GM18505 (cell line): Measurements from ENCODE around the gene SNCB.
A peak's percentile ranks its signal among the peaks of the same experiment; 100 is the strongest.

Experiments used
- ATAC-seq: cut with Tn5 transposase; IDR thresholded peaks from one replicate; pipeline ENCODE4 v1.9.1; 2021; ENCODE audit not compliant: unreplicated experiment
- POLR2A ChIP-seq: IDR thresholded peaks from 4 replicates; pipeline ENCODE4 v1.6.1; 2011; ENCODE audit warnings: borderline replicate concordance; ENCODE audit not compliant: insufficient read depth, insufficient read length; ENCODE audit errors: extremely low read depth

SNCB gene

DNA sequence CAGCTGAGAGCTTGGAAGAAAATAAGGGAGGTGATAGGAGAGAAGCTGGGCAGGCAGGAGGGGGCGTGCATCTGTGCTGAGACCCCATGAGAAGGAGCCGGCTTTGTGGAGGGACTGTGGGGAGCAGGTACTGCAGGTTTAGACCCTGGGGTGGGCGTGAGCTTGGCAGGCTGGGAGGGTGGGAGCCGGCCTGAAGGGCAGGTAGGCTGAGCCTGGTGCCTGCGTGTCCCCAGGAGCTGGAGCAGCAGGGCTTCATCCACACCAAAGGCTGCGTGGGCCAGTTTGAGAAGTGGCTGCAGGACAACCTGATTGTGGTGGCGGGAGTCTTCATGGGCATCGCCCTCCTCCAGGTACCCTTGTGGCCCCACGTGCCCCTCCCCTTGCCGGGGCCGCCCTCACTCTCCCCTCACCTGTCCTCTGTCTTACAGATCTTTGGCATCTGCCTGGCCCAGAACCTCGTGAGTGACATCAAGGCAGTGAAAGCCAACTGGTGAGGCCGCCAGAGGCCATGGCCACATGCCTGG, 26.2 kb upstream of the SNCB start:
- no peak for ATAC-seq
- TF ChIP-seq POLR2A = no peak

GRCh38 chr5:176654856-176655255, 24.5 kb upstream of the SNCB start:
- TF ChIP-seq POLR2A = no peak
- no peak for ATAC-seq

- TF ChIP-seq POLR2A = no peak
- no peak for ATAC-seq
These were observed 23.4 kb upstream of the SNCB start for GRCh38 chr5:176653401-176654385.

DNA sequence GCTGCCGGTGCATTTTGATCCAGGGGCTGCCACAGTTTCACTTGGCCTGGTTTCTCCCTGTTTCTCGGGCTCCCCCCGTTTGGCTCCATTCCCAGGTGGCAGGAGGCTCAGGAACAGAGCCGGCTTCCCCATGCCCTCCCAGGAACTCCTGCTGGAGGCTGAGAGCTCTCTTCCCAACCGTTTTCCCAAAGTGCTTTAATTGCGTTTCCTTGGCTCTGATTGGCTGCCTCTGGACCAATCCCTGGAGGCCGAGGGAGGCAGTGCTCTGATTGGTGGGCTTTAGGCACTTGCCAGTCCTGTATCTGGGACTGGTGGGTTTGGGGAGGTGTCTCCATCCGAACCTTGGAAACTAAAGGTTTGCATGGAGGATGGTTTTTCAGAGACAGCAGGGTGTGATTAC, 21.8 kb upstream of the SNCB start:
- ATAC-seq = no peak
- no peak for TF ChIP-seq POLR2A

- no peak for ATAC-seq
- TF ChIP-seq POLR2A = no peak
These were observed 21.2 kb upstream of the SNCB start for GRCh38 chr5:176651472-176651980.

- no peak for TF ChIP-seq POLR2A
- ATAC-seq = no peak
These were observed 20.1 kb upstream of the SNCB start for GRCh38 chr5:176650354-176650884.

DNA sequence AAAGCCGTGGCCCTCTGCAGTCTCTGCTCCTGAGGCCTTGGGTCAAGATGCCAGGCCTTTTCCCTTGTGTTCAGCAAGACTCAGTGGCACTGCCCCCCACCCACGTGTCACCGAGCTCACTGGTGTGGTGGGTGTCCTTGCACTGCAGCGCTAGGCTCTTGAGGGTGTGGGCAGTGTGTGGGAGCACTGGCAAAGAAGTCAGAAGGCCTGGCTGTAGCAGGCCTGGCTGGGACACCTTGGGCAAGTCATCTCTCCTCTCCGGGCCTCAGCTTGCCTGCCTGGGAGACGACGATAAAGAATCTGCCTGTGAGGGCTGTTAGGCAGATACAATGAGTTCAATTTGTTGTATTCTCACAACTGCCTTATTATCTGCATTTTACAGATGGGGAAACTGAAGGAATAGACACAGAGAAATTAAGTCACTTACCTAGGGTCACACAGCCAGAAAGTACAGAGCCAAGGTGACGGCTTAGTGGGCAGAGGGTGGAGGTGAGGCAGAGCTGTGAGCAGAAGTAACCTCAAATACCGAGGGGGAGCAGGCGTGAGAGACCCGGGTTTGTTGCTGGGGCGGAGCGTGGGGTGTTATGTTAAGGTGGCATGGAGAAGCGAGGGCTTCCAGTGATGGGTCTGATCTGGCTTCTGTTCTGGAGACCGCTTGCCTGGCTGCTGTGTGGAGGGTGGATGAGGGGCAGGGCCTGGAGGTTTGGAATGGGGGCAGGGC, 18.3 kb upstream of the SNCB start:
- no peak for ATAC-seq
- no peak for TF ChIP-seq POLR2A

DNA sequence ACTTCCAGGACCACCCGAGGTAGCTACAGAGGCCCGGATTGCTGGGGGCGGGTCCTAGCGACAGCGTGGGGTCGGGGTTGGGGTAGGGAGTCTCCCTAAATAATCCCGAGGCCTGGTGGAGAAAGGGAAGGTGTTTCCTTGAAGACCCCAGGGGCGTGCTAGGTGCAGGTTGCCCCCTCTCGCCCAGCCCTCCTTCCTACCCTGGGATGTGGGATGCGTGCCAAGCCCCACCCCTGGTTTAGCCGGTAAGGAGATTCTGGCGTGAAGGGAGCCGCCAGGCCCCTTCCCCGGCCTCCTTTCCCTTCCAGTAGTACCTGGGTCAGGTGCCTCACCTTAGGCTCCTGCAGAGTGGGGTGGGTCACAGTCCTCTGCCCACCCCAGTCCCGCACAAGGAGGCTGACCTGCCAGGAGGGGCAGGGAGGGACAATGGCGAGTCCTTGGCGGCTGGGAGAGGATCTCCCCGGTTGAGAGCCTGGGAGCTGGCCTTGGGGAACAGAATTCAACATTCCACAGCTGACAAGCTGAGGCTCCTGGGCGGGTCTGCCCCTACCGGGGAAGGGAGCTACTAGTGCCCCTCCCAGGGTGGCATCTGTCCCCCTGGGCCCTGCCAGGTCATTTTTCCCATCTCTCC, 17.6 kb upstream of the SNCB start:
- ATAC-seq = no peak
- no peak for TF ChIP-seq POLR2A

DNA sequence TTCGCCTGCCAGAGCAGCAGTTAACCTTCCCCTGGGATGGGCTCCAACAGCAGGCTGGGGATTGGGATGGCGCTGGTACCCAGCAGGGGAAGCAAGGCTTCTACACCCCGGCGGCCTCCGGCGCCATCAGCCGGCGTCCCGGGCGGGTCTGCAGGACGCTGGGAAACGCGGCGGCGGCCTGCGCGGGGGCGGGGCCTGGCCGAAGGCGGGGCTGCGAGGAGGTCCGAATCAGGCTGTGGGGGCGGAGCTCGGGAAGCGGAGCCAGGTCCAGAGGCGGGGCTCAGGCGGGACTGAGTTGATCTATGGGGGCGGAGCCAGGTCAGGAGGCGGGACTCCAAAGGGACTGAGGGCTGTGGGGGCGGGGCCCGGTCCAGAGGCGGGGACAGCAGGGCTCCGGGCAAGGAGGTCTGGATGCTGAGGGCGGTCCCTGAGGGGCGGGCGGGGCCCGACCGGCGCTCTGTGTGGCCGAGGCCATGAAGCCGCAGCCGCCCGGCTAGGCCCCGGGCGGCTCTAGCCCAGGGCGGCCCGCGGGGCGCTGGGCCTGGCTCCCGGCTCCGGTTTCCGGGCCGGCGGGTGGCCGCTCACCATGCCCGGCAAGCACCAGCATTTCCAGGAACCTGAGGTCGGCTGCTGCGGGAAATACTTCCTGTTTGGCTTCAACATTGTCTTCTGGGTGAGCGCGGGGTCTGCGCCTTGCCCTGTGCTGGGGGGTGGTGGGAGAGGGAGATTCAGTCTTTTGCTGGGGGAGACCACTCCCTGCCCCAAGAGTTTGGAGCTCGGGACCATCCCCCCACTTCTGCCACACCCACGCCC, 16.9 kb upstream of the SNCB start, which contains the start of gene TSPAN17:
Gene TSPAN17 (plus strand): TSS at position 455 of the 813 bp plus-strand sequence. CDS start 132 bp downstream, at position 587.
- peak; percentile 88 for ATAC-seq
- peak; percentile 96 for TF ChIP-seq POLR2A

DNA sequence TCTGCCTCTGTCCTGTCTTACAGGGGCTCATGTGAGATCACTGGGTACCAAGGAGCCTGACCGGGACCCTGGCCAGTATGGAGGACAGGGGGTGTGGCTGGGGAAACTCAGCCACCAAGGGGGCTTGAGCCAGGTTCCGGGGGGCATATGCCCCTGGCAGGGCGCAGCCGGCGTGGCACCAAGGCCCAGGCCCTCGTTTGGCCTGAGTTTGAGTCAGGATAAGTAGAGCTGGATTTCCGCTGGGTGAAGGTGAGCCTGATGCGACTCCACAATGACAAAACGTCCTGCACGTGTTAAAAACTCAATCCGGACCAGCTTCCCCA, 16.3 kb upstream of the SNCB start:
- no peak for ATAC-seq
- TF ChIP-seq POLR2A = no peak

DNA sequence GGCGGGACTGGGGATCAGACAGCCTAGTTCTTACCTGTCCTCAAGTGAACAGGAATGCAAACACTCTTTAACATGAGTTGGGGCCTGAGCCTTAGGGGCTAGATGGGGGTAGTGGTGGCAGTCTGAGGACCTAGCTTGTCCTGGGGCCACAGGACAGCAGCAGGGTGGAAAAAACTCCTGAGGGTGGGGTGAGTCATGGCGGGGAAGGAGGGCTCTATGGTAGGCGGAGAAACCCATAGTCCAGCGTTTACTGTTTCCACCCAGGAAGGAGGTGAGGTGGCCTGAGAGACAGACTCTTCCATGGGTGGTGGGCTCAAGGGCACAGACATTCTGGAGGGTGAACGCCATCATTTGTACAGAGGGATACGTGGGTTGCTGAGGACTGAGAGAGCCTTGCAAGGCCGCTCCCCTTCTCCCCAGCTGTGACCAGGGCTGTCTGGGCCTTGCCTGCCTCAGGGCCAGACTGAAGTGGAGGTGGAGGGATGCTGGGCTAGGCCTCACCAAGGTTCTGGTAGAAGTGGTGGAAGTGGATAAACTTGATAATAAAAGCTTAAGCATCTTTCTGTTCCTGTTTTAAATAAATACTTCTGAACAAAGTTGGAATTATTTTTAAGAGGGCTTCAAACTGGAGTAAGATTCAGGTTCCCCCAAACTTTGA, 15.8 kb upstream of the SNCB start:
- ATAC-seq = no peak
- TF ChIP-seq POLR2A = no peak
